ENCODE measurements around the gene ACBD4.

The ACBD4 gene

DNA sequence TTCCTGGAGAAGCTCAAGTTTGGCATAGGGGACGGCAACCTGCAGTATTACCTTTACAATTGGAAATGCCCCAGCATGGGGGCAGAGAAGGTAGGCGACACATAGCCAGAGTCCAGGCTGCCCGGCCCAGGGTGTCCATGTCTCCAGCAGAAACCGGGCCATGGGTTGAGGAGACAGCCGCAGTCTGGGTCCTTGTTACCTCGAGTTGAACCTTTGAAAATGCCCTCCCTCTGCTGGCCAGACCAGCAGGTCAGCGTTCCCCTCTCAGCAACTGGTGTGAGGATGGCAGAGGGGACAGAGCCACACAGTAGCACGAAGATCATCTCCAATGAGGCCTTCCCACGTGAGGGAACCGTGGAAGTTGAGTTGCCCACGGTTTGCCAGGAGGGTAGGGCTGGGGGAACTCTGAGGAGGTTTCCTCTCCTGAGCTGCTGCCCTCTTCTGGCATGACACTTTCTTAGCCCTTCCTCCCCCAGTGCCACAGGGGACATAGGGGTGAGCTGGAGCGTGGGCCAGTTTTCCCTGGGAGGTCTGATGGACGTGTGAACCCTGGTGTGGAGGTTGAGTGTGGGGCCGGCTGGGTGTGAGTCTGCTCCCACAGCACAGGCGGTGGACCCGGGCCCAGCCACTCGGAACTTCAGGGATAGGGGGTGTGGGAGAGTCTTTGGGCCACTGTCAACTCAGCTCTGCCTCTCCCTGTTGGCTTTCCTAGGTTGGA is 30.4 kb upstream of the ACBD4 start:
- H3K36me3 ChIP-seq (ENCODE audit: insufficient read depth, low read length): peaks cover 85% of the 10 kb centered on the region
- H3K27me3 ChIP-seq (ENCODE audit: insufficient read depth, low read length): no peaks in the 10 kb centered on the region
- H3K27ac ChIP-seq (ENCODE audit: low read depth, low read length): no peak overlapping the region
- no peaks in the 10 kb centered on the region for H3K4me1 ChIP-seq (ENCODE audit: insufficient read depth, low read length)
- 93% methylated on average over 17 of the region's 17 CpGs for WGBS
- no peaks in the 10 kb centered on the region for H3K9me3 ChIP-seq (ENCODE audit: insufficient read depth, low read depth, low read length)
- no peak overlapping the region for H3K9ac ChIP-seq (ENCODE audit: low read depth, low read length)
- no peak overlapping the region for H3K4me3 ChIP-seq (ENCODE audit: low read length)

DNA sequence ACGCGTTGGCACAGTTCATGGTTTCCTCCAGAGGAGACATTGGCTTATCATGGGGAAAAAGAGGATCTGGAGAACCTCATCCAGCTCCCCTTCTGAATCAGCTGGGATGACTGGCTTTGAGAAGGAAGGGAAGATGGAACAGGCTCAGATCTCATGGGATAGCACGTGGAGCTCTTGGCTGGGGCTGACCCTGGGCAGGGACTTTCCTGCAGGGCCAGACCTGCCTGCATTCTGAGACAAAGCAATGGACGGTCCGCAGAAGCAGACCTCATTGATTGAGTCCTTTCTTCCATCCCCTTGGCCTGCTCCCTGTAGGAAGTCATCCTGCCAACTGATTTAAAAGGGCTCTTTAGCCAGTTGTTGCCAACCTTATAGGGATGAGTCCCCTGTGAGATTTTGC is 29.4 kb upstream of the ACBD4 start:
- H3K27me3 ChIP-seq (ENCODE audit: insufficient read depth, low read length): no peaks in the 10 kb centered on the region
- peaks cover 82% of the 10 kb centered on the region for H3K36me3 ChIP-seq (ENCODE audit: insufficient read depth, low read length)
- no peak overlapping the region for H3K27ac ChIP-seq (ENCODE audit: low read depth, low read length)
- 97% methylated on average over 5 of the region's 5 CpGs for WGBS
- H3K4me3 ChIP-seq (ENCODE audit: low read length): no peak overlapping the region
- H3K9ac ChIP-seq (ENCODE audit: low read depth, low read length): no peak overlapping the region
- H3K4me1 ChIP-seq (ENCODE audit: insufficient read depth, low read length): no peaks in the 10 kb centered on the region
- H3K9me3 ChIP-seq (ENCODE audit: insufficient read depth, low read depth, low read length): no peaks in the 10 kb centered on the region

DNA sequence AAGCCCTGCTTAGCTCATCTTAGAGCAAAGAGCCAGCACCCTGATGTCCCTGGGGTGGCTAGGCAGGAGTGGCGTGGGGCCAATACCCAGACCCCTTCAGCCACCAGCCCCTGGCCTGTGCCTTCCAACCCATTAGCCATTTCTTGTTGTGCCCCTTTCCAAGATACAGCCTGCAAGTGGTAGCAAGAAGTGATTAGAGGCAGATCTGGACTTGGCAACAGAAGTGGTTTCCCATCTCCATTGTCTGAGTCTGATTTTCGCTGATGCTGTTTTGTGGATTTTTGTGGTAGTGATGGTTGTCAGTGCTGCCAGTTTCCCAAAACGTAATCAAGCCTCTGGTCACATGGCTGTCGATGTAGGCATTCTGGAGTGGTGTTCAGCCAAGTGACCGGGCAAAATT is 28.9 kb upstream of the ACBD4 start:
- Histone ChIP-seq H3K27ac (ENCODE audit: low read depth, low read length) (no peak overlapping the region), H3K36me3 (ENCODE audit: insufficient read depth, low read length) (peaks cover 77% of the 10 kb centered on the region), H3K9ac (ENCODE audit: low read depth, low read length) (no peak overlapping the region), H3K9me3 (ENCODE audit: insufficient read depth, low read depth, low read length) (no peaks in the 10 kb centered on the region), H3K4me1 (ENCODE audit: insufficient read depth, low read length) (no peaks in the 10 kb centered on the region), H3K4me3 (ENCODE audit: low read length) (no peak overlapping the region), H3K27me3 (ENCODE audit: insufficient read depth, low read length) (no peaks in the 10 kb centered on the region)
- WGBS: 92% methylated on average over 5 of the region's 5 CpGs

DNA sequence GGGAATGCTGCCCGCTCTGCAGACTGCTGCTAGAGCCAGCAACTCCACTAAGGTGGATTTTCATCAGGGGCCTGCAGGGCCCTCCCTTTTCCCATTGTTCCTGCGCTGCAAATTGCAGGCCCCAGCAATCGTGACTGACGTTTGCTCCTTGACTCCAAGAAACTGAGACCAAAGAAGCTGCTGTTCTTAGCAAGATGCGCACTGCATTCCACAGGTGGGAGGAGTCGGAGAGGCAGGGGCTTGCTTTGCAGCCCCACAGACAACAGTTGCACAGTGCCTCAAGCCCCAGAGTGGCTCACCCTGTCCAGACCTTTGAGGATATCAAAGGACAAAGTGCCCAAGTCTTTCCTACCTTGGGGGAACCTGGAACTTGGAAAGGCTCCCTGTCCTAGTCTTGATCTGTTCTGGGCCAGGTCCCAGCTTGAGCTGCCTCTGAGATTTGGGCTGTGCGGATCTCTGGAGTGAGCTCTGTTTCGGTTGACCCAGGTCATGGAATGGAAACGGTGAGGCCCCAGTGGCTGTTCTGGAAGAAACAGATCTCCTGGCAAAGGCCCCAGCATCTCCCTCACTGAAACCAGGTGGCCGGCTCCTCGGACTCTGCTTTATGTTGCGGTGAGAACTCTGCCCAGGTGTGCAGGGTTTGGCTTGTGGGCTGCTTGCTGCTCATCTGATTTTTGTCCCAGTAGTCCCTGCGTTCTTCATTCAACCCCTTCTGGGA is 28.0 kb upstream of the ACBD4 start:
- H3K4me1 ChIP-seq (ENCODE audit: insufficient read depth, low read length): no peaks in the 10 kb centered on the region
- no peaks in the 10 kb centered on the region for H3K27me3 ChIP-seq (ENCODE audit: insufficient read depth, low read length)
- H3K9ac ChIP-seq (ENCODE audit: low read depth, low read length): no peak overlapping the region
- no peak overlapping the region for H3K4me3 ChIP-seq (ENCODE audit: low read length)
- WGBS: 95% methylated on average over 13 of the region's 13 CpGs
- peaks cover 69% of the 10 kb centered on the region for H3K36me3 ChIP-seq (ENCODE audit: insufficient read depth, low read length)
- H3K9me3 ChIP-seq (ENCODE audit: insufficient read depth, low read depth, low read length): no peaks in the 10 kb centered on the region
- H3K27ac ChIP-seq (ENCODE audit: low read depth, low read length): no peak overlapping the region

DNA sequence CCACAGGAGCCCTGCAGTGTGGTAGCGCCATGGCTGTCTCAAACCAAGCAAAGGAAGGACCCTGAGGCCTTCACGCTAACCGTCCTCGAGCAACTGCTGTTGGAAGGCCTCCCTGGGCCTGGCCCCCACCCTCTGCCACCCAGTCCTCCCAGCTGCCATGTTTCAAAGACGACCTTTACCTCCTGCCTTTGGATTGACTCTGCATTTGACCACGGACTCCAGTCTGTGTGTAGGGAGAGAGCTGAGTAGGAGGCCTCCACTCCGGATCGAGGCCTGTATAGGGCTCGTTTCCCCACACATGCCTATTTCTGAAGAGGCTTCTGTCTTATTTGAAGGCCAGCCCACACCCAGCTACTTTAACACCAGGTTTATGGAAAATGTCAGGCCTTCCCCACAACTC is 27.4 kb upstream of the ACBD4 start:
- Histone ChIP-seq H3K9ac (ENCODE audit: low read depth, low read length) (no peak overlapping the region), H3K4me1 (ENCODE audit: insufficient read depth, low read length) (no peaks in the 10 kb centered on the region), H3K36me3 (ENCODE audit: insufficient read depth, low read length) (peaks cover 63% of the 10 kb centered on the region), H3K9me3 (ENCODE audit: insufficient read depth, low read depth, low read length) (no peaks in the 10 kb centered on the region), H3K27me3 (ENCODE audit: insufficient read depth, low read length) (no peaks in the 10 kb centered on the region), H3K4me3 (ENCODE audit: low read length) (no peak overlapping the region), H3K27ac (ENCODE audit: low read depth, low read length) (no peak overlapping the region)
- WGBS: 93% methylated on average over 9 of the region's 9 CpGs

DNA sequence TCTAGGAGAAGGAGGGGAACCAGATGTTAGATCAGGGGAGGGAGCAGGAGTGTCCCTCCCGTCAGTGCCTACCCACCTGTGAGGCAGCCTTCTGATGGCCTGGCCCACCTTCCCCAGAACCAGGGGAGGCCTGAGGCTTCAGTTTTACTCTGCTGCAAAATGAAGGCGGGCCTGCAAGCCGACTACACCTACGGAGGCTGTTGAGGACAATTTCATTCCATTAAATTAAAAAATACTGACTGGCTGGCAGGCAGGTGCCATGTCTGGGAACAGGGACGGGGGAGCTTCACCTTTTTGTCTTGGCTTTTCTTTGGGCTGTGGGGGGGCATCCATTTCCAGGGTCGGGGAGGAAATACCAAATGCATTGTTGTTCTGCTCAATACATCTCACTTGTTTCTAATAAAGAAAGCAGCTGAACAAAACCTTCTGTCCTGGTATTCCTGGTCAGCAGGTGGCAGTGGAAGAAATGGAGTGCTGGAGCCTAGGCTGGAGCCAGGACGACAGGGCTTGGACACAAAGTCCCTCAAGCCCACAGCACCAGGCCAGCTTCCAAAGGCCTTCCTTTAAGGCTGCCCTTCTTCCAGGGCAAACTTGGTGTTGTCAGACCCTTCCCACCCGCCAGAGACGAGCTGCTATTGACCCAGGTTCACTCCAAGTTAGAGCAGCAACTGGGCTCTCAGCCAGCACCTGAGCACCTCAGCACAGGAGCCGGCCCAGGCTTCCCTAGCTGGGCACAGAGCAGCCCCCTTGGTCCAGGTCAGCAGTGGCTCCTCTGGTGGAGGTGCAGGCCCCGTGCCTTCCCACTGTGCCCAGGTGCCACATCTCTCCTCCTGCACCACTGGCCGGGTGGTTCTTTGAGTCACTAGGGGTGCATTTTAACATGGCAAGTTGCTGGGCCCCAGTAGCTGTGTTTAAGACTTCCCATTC is 26.6 kb upstream of the ACBD4 start:
- Histone ChIP-seq H3K4me1 (ENCODE audit: insufficient read depth, low read length) (no peaks in the 10 kb centered on the region), H3K27ac (ENCODE audit: low read depth, low read length) (no peak overlapping the region)

DNA sequence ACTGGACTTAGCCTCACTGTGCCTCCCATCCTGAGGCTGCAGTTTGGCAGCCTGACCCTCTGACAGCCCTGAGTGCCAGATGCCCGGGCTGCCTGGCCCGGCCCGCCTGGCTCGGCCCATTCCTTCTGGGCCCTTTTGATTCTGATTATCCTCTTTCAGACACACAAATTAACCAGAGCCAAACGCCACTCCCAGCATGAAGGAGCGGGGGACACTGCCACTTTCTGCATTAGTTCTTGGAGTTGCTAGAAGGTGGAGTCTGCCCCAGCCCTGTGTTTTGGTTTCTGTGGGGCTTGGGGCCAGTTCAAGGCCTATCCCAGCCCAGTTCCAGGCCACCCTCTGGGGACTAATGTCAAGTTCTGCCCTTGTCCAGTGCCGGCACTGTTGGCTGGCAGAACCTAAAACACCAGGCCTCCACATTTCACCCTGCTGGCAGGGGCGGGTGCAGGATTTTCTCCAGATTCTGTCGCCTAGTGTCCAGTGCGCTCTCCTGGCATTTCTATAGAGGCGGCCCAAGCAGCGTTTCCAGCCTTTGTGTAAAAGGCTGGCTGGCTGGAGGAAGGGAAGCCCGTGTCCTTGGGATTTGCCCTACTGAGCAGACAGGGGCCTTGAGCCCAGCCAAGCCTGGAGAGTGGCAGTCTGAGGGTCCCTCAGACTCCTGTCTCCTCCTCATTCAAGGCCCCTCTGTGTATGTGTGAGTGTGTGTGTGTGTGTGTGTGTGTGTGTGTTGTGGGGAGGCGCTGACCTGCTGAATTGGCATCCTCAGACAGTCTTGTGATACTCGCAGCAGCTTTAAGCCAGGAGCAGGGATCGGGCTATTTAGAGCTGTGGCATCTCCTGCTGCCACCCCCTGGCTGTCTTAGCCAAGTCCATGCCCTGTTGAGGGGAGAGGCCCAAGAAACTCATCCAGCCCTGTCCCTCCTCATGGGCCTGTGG is 24.5 kb upstream of the ACBD4 start:
- Histone ChIP-seq H3K9me3 (ENCODE audit: insufficient read depth, low read depth, low read length) (no peaks in the 10 kb centered on the region), H3K4me3 (ENCODE audit: low read length) (no peak overlapping the region), H3K27ac (ENCODE audit: low read depth, low read length) (no peak overlapping the region; the same call in 1 of the 2 replicates), H3K4me1 (ENCODE audit: insufficient read depth, low read length) (no peaks in the 10 kb centered on the region), H3K9ac (ENCODE audit: low read depth, low read length) (peak overlapping the region; percentile 8; the same call in 1 of the 2 replicates), H3K36me3 (ENCODE audit: insufficient read depth, low read length) (peaks cover 34% of the 10 kb centered on the region), H3K27me3 (ENCODE audit: insufficient read depth, low read length) (no peaks in the 10 kb centered on the region)
- 89% methylated on average over 16 of the region's 16 CpGs for WGBS

More for the DNA sequence above, 26.6 kb upstream of the ACBD4 start:
- Histone ChIP-seq H3K27me3 (ENCODE audit: insufficient read depth, low read length) (no peaks in the 10 kb centered on the region), H3K4me3 (ENCODE audit: low read length) (no peak overlapping the region), H3K9ac (ENCODE audit: low read depth, low read length) (no peak overlapping the region), H3K9me3 (ENCODE audit: insufficient read depth, low read depth, low read length) (no peaks in the 10 kb centered on the region), H3K36me3 (ENCODE audit: insufficient read depth, low read length) (peaks cover 55% of the 10 kb centered on the region)
- WGBS: 93% methylated on average over 12 of the region's 12 CpGs

DNA sequence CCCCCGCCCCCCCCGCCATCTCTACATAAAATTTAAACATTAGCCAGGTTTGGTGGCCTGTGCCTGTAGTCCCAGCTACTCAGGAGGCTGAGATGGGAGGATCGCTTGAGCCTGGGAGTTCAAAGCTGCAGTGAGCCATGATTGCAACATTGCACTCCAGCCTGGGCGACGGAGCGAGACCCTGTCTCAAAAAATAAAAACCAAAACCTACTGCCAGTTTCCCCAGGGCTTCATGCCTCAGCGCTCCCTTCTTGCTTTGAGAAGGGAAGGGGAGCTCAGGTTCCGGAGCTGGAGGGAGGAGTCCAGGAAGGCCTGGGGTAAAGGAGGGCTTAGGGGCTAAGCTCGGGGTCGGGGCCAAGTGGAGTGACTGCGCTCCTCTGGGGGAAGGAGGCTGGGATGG is 23.6 kb upstream of the ACBD4 start:
- Histone ChIP-seq H3K4me3 (ENCODE audit: low read length) (no peak overlapping the region), H3K9ac (ENCODE audit: low read depth, low read length) (no peak overlapping the region), H3K27me3 (ENCODE audit: insufficient read depth, low read length) (no peaks in the 10 kb centered on the region), H3K27ac (ENCODE audit: low read depth, low read length) (no peak overlapping the region), H3K4me1 (ENCODE audit: insufficient read depth, low read length) (no peaks in the 10 kb centered on the region), H3K36me3 (ENCODE audit: insufficient read depth, low read length) (peaks cover 25% of the 10 kb centered on the region), H3K9me3 (ENCODE audit: insufficient read depth, low read depth, low read length) (no peaks in the 10 kb centered on the region)
- 91% methylated on average over 11 of the region's 11 CpGs for WGBS

DNA sequence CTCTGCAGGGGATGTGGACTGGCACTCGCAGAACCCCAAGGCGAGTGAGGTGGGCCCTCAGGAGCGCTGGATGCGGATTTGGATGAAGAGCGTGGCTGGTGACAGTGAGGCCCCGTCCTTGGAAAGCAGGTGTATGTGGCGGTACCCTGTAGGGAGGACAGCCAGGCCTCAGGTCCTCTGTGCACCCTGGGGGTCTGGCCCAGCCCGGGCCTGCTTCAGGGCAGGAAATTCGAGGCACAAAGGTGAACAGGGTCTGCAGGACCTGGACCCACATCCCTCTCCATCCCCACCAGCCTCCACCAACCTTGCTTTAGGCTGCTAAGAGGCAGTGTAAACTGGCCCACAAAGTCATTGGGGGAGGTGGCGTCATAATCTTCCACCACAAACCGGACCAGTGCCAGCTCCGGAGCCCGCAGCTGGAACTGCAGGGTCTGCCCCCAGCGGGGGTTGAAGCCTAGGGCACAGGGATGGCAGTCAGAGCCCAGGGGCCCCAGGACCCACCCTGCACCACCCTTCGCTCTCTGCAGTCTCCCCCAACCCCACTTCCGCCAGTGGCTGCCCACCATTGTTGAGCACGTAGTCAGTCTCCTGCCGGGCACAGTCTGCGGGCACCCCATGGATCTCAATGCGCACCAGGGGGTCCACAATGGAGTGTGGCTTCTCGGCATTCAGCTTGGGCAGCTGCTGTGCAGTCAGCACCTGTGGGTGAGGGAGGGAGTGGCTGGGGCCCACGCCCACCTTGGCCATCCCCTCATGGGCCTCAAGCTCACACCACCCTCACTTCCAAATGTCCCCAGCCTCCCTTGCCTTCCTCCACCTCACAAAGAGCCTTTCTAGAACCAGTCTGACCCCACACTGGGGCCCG is 22.7 kb upstream of the ACBD4 start:
- H3K36me3 ChIP-seq (ENCODE audit: insufficient read depth, low read length): peaks cover 15% of the 10 kb centered on the region
- no peak overlapping the region for H3K27ac ChIP-seq (ENCODE audit: low read depth, low read length)
- no peak overlapping the region for H3K4me3 ChIP-seq (ENCODE audit: low read length)
- H3K9me3 ChIP-seq (ENCODE audit: insufficient read depth, low read depth, low read length): no peaks in the 10 kb centered on the region
- WGBS: 92% methylated on average over 23 of the region's 23 CpGs
- no peaks in the 10 kb centered on the region for H3K27me3 ChIP-seq (ENCODE audit: insufficient read depth, low read length)
- H3K9ac ChIP-seq (ENCODE audit: low read depth, low read length): no peak overlapping the region
- H3K4me1 ChIP-seq (ENCODE audit: insufficient read depth, low read length): no peaks in the 10 kb centered on the region

DNA sequence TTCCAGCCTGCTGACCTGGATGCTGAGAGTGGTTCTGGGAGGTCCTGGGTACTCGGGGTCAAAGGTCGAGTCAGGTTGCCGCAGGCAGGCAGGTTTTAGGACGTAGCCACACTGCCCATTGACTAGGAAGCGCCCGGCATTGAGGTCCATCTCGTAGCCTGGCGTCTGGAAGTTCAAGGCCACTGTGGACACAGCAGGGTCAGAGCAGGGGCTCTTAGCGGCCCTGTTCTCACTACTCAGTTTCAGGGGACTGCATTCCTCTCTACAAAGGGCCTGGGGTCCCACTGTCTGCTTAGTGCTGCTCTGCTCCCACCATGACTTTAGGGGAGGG is 22.1 kb upstream of the ACBD4 start:
- Histone ChIP-seq H3K36me3 (ENCODE audit: insufficient read depth, low read length) (peaks cover 9% of the 10 kb centered on the region), H3K9me3 (ENCODE audit: insufficient read depth, low read depth, low read length) (no peaks in the 10 kb centered on the region), H3K27me3 (ENCODE audit: insufficient read depth, low read length) (no peaks in the 10 kb centered on the region), H3K4me1 (ENCODE audit: insufficient read depth, low read length) (no peaks in the 10 kb centered on the region), H3K27ac (ENCODE audit: low read depth, low read length) (no peak overlapping the region), H3K9ac (ENCODE audit: low read depth, low read length) (no peak overlapping the region), H3K4me3 (ENCODE audit: low read length) (no peak overlapping the region)
- 92% methylated on average over 9 of the region's 9 CpGs for WGBS
